K562 (cell line): ENCODE measurements around the gene BRSK1. TPM values are rescaled to one million over a fixed set of nuclear protein-coding genes. Genes with fewer than 3 reads are reported as not detected.

Source experiments
- BCL6 ChIP-seq: fragments of 250-450 bp; sonication (Bioruptor Pico); IDR thresholded peaks from 2 replicates; pipeline ENCODE4 v1.4.0; 2020
- CREB3 ChIP-seq: fragments of 450-650 bp; conservative IDR thresholded peaks from 2 replicates; pipeline ENCODE4 v1.6.1; 2016; ENCODE audit warnings: missing genetic modification characterization, low read depth, mild to moderate bottlenecking, missing compliant biosample characterization, moderate library complexity
- MGA ChIP-seq: fragments of 450-650 bp; IDR thresholded peaks from 2 replicates; pipeline ENCODE4 v1.6.1; 2016; ENCODE audit warnings: mild to moderate bottlenecking, moderate library complexity
- NFIX ChIP-seq: fragments of 250-450 bp; sonication (Bioruptor Pico); IDR thresholded peaks from 2 replicates; pipeline ENCODE4 v1.4.0; 2020; ENCODE audit warnings: low read depth, mild to moderate bottlenecking, moderate library complexity
- NFYB ChIP-seq: IDR thresholded peaks from 2 replicates; pipeline ENCODE4 v1.6.1; 2011; ENCODE audit warnings: mild to moderate bottlenecking, moderate library complexity; ENCODE audit not compliant: insufficient read length; ENCODE audit errors: extremely low read depth
- RBM14 ChIP-seq: fragments of 200-400 bp; formaldehyde crosslinking; IDR thresholded peaks from 2 replicates; pipeline ENCODE4 v1.6.1; 2018; ENCODE audit warnings: low read depth, mild to moderate bottlenecking, low read length, moderate library complexity, borderline replicate concordance; ENCODE audit not compliant: insufficient read depth
- ZBTB49 ChIP-seq: sonication (generic); formaldehyde crosslinking; IDR thresholded peaks from 2 replicates; pipeline ENCODE4 v1.8.0; 2022; ENCODE audit warnings: missing genetic modification reagents, mild to moderate bottlenecking, borderline replicate concordance
- polyA plus RNA-seq, 8 experiments: library from polyadenylated mRNA; depleted of rRNA in 4 of 8; stranded (reverse) in 5 of 8; unstranded in 3 of 8; fragments of >200 nt; fragmentation: Nextera tagmentation in 2 of 8; fragmentation: Illumina TruSeq in 1 of 8; extraction: Ambion mirVana in 2 of 8; extraction: Trizol in 1 of 8; gene quantifications; 2 replicates each; pipeline versions ENCODE4 v1.2.1 to v1.2.3, GENCODE V29; 2011 to 2014; ENCODE audit warnings: inconsistent platforms in 1 of 8, missing spikeins in 1 of 8
- total RNA-seq, 7 experiments: library from RNA; depleted of rRNA in 6 of 7; stranded (reverse); fragments of >200 nt in 6 of 7; fragmentation: Illumina TruSeq in 2 of 7; extraction: Trizol in 2 of 7; gene quantifications; 2 replicates each; pipeline versions ENCODE4 v1.2.1 to v1.2.3, GENCODE V29; 2011 to 2021; ENCODE audit warnings: low replicate concordance in 1 of 7

BRSK1 gene
- total and polyA plus RNA-seq, 9 of the 15 experiments (the other 6 are each of a cell fraction or from before 2014, with no cell fraction given), result 1.7 to 9.3 (median 3.8) TPM; not detected in 2

GRCh38 chr19:55258828-55259539, 24.8 kb upstream of the BRSK1 start, which contains the start of gene PPP6R1 (continued):
- TF ChIP-seq MGA (no peak; the same call in 1 of the 2 replicates), ZBTB49 (CRISPR knock-in tag) (no peak), NFYB (no peak), BCL6 (CRISPR knock-in tag) (no peak), CREB3 (tag) (no peak), RBM14 (no peak), NFIX (CRISPR knock-in tag) (no peak)
